SIG-M5 treated with dmso at 0.1 percent for 504 hours (cell line): ENCODE data around the gene RNF151.
"Not testable (repeated sequence)": the region's sequence is repeated elsewhere in the genome, so short reads cannot be mapped to it uniquely, and the experiment has no call there.

Experiments
- DNase-seq: peaks from one replicate; lab custom pipeline; 2025; ENCODE audit not compliant: unreplicated experiment; lab: John Stamatoyannopoulos, UW

The RNF151 gene

DNA sequence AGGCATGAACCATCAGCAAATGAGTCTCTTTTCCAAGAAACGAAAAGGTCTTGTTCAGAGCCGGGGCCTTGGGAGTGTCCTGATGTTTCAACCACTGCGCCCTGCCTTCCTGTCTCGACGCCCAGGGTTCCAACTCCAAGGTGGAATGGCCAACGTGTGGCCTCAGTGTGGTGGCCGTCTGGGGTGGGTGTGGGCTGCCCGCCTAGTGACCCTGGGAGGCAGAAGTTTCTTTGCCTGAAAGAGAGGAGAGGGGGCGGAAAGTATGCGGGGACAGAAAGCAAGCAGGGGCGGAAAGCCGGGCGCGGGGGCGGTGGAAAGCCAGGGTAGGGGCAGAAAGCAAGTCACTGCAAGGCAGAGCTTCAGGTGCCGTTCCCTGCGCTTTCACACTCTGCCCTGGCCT, 27.7 kb upstream of the RNF151 start:
- DNase-seq, result no peak

DNA sequence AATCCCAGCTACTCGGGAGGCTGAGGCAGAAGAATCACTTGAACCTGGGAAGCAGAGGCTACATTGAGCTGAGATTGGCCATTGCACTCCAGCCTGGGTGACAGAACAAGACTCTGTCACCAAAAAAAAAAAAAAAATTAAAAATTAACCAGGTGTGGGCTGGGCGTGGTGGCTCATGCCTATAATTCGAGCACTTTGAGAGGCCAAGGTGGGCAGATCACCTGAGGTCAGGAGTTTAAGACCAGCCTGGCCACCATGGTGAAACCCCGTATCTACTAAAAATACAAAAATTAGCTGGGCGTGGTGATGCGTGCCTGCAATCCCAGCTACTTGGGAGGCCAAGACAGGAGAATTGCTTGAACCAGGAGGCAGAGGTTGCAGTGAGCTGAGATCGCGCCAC, 26.8 kb upstream of the RNF151 start:
- not testable (repeated sequence) for DNase-seq

- no peak for DNase-seq
These were observed 26.1 kb upstream of the RNF151 start for GRCh38 chr16:1940273-1941161.

- DNase-seq, result peak; percentile 18
These were observed 25.3 kb upstream of the RNF151 start for GRCh38 chr16:1941162-1942046.

DNA sequence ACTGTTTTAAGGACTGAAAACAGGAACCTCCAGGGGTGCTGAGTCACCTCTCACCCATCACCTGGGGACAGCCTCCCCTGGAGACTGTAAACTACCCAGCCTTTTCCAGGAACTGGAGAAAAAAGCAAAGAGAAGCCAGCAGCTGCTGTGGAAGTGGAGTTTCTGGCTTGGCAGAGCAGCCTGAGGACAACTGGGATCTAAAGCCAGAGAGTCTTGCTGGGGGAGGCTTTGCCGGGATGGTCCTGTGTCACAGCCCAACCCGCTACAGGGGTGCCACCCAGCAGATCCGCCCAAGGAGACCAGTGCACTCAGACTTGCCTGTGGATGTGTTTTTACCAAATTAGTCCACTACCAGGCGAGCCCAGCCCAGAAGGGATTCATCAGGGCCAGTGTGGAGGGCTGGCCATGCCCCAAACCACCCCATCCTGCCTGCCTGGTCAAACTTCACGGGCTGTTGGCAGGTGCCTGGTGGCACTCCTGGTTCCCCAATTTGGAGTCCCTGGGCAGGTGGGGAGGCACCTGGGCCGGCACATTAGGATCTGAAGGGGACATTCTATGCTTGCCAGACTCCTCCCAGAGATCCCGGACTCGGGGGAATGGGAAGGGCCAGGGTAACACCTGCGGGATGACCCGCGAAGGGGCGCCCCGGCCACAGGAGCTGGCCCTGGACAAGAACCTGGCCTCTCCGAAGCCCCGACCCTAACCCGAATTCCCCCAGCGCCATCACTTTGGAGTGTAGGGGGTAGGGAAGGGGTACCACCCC, 24.4 kb upstream of the RNF151 start:
- peak; percentile 83 for DNase-seq

- peak; percentile 97 for DNase-seq
These were observed 23.6 kb upstream of the RNF151 start, which contains the start of gene MSRB1 for GRCh38 chr16:1942810-1943726. Gene MSRB1 (minus strand): TSS chr16:1943199. CDS start chr16:1943156, 43 bp downstream.

DNA sequence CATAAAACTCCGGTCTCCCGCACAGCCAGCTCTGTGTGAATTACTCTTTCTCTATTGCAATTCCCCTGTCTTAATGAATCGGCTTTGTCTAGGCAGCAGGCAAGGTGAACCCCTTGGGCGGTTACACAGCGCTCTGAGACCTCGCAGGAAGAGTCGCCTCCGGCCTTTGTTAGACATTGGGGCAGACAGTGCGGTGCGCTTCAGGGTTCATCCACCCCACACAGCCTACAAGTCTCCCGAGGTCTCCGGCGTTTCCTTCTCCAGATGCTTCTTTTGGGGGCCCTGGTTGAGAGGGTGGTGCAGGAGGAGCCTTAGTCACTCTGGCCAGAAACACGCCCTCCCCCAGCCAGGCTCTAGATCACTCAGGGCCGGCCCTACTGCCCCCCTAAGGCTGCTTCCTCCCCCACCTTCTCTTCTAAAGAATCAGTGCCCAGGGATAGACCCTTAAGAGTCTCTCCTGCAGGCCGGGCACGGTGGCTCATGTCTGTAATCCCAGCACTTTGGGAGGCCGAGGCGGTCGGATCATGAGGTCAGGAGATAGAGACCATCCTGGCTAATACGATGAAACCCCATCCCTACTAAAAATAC, 21.9 kb upstream of the RNF151 start:
- DNase-seq, result no peak

- DNase-seq, result no peak
These were observed 20.9 kb upstream of the RNF151 start for GRCh38 chr16:1945559-1946391.

DNA sequence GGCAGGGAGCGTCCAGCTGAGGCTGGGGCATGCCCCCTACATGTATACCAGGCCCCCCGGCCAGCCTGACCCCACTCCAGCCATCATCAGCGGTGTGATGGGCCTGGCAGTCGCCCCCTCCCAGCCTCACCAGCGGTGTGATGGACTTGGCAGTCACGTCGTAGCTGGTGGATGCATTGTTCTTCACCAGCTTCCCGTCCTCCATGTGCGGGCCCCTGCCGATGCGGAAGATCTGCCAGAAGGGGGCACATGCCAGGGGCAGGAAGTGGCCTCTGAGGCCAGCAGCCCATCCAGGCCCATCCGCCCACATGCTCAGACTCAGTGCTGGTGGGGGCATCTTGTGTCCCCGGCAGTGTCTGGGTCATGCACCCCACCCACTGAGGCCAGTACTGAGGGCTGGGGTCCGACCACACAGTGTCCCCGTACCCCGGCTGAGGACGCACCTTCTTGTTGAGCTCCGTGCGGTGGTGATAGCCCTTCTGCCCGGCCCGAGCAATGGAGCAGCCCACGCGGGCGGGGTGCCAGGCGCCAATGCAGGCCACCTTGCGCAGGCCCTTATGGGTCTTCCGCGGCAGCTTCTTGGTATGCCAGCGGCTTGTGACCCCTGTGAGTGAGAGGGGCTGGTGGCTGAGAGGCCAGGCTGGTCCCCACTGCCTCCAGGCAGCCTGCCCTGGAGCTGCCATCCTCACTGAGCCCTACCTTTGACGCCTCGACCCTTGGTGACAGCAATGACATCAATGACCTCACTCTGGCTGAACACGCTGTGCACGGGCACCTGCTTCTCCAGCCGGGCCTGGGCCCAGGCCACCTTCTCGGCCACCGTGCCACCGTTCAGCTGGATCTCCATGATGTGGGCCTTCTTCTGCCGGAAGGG, 19.9 kb upstream of the RNF151 start:
- no peak for DNase-seq

- no peak for DNase-seq
These were observed 19.3 kb upstream of the RNF151 start for GRCh38 chr16:1947369-1947670.

DNA sequence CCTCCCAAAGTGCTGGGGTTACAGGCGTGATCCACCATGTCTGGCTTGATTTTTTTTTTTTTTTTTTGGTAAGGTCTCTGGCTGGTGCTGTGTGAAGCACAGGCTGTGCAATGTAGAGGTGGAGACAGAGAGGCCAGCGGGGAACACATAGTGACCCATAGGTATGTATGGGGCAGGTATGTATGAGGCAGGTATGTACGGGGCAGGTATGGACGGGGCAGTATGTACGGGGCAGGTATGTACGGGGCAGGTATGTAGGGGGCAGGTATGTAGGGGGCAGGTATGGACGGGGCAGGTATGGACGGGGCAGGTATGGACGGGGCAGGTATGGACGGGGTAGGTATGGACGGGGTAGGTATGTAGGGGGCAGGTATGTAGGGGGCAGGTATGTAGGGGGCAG, 17.1 kb upstream of the RNF151 start:
- no peak for DNase-seq

DNA sequence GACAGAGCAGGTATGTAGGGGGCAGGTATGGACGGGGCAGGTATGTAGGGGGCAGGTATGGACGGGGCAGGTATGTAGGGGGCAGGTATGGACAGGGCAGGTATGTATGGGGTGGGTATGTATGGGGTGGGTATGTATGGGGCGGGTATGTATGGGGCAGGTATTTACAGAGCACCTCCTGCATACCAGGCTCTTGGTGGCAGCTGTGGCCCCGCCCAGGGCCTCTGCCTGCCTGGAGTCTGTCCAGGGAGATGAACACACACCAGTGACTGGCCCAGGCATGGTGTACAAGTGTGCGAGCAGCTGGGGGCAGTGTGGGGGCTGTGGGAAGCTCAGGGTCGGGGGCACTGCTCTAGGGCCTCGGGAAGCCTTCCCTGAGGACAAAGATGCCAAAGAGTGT, 16.6 kb upstream of the RNF151 start:
- no peak for DNase-seq

DNA sequence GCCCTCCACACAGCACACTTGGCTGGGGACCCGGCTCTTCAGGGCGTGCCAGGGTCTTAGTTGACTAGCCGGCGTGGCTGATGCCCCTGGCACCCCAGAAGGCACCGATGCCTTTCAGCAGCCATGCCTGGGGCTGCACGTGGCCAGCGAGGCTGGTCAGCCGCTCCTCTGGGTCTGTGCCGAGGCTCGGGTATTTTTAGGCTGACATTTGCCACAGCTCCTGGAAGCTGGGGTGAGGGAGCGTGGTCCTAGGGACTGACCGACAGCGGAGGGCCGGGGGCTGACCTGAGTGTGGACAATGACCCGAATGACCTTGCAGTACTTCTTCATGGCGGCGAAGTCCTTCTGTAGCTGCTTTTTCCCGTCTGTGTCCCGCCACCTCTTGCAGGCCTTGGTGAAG, 16.1 kb upstream of the RNF151 start:
- DNase-seq, result no peak

DNA sequence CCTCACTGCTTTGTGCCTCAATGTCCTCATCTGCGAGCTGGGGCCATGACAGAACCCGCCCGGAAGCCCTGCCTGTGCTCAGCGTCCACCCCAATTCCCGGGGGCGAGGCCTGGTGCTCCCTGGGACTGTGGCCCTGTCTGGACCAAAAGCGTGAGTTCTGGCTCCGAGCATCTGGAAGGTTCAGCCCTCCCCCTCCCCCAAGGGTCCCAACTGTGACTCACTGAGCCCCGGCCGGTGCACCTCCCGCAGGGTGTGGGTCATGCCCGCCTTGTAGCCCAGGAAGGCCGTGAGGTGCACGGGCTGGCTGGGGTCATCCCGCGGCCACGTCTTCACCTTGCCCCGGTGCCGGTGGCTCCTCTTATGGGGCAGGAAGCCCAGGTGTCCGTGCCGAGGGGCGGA, 12.9 kb upstream of the RNF151 start:
- no peak for DNase-seq

DNA sequence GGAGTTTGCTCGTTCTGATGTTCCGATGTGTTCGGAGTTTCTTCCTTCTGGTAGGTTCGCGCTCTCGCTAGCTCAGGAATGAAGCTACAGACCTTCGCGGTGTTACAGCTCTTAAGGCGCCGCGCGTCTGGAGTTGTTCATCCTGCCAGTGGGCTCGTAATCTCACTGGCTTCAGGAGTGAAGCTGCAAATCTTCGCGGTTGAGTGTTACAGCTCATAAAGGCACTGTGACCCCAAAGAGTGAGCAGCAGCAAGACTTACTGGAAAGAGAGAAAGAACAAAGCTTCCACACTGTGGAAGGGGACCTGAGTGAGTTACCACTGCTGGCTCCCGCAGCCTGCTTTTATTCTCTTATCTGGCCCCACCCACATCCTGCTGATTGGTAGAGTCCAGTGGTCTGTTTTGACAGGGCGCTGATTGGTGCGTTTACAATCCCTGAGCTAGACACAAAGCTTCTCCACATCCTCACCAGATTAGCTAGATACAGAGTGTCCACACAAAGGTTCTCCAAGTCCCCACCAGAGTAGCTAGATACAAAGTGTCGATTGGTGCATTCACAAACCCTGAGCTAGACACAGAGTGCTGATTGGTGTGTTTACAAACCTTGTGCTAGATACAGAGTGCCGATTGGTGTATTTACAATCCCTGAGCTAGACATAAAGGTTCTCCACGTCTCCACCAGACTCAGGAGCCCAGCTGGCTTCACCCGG, 9.1 kb upstream of the RNF151 start:
- DNase-seq, result not testable (repeated sequence)

DNA sequence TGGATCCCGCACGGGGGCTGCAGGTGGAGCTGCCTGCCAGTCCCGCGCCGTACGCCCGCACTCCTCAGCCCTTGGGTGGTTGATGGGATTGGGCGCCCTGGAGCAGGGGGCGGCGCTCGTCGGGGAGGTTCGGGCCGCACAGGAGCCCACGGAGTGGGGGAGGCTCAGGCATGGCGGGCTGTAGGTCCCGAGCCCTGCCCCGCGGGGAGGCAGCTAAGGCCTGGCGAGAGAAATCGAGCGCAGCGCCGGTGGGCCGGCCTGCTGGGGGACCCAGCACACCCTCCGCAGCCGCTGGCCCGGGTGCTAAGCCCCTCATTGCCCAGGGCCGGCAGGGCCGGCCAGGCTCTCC, 8.5 kb upstream of the RNF151 start:
- not testable (repeated sequence) for DNase-seq

- DNase-seq, result no peak
These were observed 7.9 kb upstream of the RNF151 start for GRCh38 chr16:1958715-1959268.
